LHCN-M2 (cell line): ENCODE results near the gene CLCNKB. TPM values are rescaled to one million over a fixed set of nuclear protein-coding genes. Genes with fewer than 3 reads are reported as not detected.
"Not testable (repeated sequence)": the region's sequence is repeated elsewhere in the genome, so short reads cannot be mapped to it uniquely, and the experiment has no call there.

Experiments used
- DNase-seq: peaks from one replicate; pipeline ENCODE4 v3.0.0-alpha.2; 2012; ENCODE audit warnings: low read depth
- polyA plus RNA-seq: library from polyadenylated mRNA; unstranded; fragments of >200 nt; gene quantifications from one replicate; pipeline ENCODE4 v1.2.1, GENCODE V29; 2012; ENCODE audit warnings: missing spikeins
- total RNA-seq: library from RNA; depleted of rRNA; stranded (reverse); fragments of >200 nt; gene quantifications from 2 replicates; pipeline ENCODE4 v1.2.3, GENCODE V29; 2014; rRNA removed

CLCNKB gene
- total RNA-seq = not detected in 2 replicates
- polyA plus RNA-seq = 0.26 TPM

GRCh38 chr1:16043521-16043920, at the start of gene CLCNKB:
TSS of gene CLCNKB (plus strand) at chr1:16043782. CDS start at chr1:16044493, 711 bp downstream.
- no peak for DNase-seq

DNA sequence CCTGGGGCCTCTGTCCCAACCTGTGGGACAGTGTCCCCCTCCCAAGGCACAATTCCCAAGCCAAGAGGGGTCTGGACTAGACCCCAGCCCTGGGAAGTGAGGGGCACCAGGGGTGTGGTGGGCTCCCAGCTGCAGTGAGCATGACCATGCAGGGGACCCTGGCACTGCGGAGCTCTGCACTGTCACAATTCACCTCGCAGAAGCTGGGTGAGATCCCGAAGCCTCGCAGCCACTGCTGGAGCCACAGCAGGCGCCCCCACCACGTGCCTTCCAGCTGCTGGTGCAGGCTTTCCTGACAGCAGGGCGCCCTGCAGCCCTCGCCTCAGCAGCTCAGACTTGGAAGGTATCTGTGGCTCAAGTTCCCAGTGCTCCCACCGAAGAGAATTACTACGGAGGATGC, 49.5 kb upstream of the CLCNKB start:
- DNase-seq = no peak

DNA sequence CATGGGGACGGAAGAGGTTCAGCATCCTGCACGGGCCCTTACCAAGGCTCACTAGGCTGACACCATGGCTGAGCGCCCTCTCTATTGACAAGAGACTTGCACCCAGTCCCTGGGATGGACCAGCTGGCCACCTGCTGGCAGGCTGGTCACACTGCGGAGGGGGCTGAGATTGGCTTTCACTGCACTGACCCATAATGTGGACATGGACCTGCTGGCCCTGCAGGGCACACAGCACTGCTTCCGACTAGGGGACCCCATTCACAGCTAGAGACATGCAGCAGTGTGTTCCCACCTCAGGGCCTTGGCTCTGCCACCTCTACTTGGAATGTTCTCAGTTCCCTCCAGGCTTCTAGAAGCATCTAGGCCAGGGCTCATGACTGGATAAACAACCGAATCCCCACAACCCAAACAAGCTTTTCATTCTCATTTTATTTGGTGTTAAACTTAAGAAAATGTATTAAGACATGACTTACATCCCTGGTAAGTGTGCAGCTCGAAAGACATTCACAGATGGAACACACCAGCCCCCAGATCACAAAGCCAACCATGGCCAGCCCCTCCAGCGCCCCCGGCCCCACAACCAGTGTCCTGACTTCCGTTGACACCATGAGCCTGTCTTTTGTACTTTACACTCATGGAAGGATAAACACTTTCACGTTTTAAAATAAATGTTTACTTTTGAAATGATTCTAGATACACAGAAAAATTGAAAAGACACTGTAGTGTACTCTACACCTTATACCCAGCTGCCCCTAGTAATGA, 48.8 kb upstream of the CLCNKB start:
- peak; percentile 47 for DNase-seq

DNA sequence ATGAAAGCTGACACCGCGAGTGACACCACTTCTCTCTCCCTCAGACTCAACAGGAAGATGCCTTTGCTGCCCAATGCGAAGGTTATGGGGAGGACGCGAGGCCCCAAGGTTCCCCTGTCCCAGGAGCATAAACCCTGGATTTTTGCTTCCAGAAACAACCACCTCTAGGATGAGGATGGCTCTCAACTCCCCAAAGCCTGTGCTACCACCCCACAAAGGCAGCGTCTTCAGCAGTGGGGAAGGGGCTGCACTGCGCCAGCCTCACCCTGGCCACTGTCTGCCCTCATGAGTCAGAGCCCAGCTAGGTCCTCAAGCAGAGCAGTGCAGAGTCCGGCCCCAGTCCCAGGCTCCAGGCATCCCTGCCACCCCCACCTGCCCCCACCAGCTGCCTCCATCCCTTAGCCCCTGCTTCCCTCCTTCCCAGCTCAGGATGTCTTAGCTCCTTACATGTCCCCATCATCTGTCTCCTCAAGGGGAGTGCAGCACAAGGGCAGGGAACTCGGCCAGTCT, 46.5 kb upstream of the CLCNKB start:
- no peak for DNase-seq

GRCh38 chr1:15997637-15998280, 45.8 kb upstream of the CLCNKB start:
- no peak for DNase-seq

GRCh38 chr1:15998929-15999328, 44.7 kb upstream of the CLCNKB start:
- no peak for DNase-seq

GRCh38 chr1:16001274-16001673, 42.3 kb upstream of the CLCNKB start:
- not testable (repeated sequence) for DNase-seq

DNA sequence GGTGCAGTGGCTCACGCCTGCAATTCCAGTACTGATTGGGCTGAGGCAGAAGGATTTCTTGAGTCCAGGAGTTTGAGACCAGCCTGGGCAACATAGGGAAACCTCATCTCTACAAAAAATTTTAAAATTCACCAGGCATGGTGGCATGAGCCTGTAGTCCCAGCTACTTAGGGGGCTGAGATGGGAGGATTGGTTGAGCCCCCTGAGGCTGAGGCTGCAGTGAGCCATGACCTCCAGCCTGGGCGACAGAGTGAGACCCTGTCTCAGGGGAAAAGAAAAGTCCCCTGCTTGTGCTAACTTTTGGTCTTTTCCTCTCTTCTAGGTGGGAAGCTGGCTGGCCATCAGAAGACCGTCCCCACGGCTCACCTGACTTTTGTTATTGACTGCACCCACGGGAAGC, 38.0 kb upstream of the CLCNKB start:
- DNase-seq = no peak

DNA sequence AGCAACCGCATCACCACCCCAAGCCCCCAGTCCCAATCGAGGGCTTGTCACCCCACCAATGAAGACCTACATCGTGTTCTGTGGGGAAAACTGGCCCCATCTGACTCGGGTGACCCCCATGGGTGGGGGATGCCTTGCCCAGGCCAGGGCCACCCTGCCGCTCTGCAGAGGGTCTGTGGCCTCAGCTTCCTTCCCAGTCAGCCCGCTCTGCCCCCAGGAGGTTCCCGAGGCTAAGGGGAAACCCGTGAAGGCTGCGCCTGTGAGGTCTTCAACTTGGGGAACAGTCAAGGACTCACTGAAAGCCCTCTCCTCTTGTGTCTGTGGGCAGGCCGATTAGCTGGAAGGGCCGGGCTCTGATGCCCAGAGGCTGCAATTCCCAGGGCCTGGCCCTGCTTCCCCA, 37.6 kb upstream of the CLCNKB start:
- no peak for DNase-seq

GRCh38 chr1:16006552-16007485, 36.8 kb upstream of the CLCNKB start:
- peak; percentile 31 for DNase-seq

DNA sequence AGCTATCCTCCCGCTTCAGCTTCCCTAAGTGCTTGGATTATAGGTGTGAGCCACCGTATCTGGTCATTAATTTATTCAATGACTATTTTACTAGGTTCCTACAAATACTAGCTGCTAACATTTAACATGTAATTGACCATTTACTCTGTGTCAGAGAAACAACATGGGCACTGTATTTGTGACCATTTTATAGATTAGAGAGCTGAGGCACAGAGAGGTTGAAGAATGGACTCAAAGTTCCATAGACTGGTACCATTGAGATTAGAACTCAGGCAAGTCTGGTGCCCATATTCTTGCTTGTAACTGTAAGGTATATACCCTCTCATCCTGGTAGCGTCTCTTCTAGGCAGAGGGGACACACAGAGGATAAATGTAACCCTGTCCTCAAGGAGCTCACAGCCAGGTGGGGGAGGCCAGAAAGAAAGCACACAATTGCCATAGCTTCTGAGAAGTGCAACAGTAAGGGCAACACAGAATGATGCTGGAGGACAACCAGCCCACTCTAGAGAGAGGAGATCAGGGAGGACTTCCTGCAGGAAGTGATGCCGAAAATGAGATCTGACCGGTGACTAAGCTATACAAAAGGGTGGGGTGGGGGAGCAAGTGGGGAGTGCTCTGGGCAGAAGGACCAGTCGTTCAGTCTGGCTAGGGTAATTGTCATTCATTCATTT, 35.8 kb upstream of the CLCNKB start:
- no peak for DNase-seq

GRCh38 chr1:16009030-16009460, 34.5 kb upstream of the CLCNKB start:
- DNase-seq = peak; percentile 59

- no peak for DNase-seq
These were observed 33.9 kb upstream of the CLCNKB start for GRCh38 chr1:16009678-16010077.

DNA sequence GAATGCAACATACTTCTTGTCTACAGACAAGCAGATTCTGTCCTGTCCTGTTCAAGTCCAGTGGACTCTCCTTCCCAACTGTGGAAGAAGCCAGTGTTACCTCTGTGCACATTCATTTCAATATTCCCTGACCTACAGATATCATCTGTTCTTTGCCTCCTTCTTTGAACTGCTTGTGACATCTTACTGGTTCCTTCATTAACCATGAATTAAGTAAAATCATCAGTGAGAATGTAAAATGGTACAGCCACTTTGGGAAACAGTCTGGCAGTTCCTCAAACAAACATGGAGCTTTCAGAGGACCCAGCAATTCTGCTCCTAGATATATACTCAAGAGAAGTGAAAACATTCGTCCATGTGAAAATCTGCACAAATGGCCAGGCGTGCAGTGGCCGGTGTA, 32.7 kb upstream of the CLCNKB start:
- DNase-seq = no peak

DNA sequence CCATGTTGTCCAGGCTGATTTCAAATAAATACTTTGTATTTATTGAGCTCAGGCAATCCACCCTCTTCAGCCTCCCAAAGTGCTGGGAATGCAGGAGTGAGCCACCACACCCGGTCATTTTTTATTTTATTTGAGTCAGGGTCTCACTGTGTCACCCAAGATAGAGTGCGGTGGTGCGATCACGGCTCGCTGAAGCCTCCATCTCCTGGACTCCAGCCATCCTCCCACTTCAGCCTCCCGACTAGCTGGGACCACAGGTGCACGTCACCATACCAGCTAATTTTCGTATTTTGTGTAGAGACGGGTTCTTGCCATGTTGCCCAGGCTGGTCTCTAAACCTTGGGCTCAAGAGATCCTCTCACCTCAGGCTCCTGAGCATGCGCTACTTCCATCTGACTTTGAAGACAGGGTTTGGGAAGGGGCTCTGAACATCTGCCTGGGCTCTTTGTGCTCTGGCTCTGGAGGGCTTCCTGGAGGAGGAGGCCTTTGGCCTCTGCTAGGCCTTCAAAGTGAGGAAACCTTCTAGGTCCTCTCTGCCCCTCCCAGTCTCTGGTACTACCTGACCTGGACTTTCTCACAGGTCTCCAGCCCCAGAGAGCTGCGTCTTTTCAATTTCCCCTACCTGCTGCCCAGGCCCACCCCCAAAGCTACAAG, 31.5 kb upstream of the CLCNKB start:
- no peak for DNase-seq

DNA sequence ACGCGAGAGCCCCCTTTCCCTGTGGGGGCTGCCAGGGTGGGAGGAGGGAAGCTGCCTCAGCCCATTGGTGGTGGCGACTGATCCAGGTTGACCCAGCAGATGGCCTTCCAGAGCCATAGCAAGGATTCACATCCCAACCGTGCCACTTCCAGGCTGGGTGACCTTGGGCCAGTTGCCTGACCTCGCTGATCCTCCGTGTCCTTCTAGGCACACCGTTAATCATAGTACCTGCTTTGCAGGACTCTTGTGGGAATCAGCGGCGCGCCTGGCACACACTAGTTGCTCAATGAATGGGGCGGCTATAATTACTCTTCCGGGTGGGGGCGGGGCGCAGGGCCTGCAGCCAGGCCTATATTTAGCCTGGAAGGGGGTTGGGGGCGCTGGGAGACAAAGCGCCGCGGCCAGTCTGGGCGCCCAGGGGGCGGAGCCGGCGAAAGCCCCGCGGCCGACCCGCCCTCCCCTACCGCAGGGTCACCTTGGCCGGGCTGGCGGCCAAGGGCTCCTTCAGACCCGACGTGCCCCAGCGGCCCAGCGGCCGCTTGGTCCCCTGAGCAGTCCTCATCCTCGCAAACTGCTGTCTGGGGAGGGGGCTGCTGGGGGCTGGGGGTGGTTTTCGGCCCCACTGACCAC, 30.9 kb upstream of the CLCNKB start:
- peak; percentile 68 for DNase-seq

DNA sequence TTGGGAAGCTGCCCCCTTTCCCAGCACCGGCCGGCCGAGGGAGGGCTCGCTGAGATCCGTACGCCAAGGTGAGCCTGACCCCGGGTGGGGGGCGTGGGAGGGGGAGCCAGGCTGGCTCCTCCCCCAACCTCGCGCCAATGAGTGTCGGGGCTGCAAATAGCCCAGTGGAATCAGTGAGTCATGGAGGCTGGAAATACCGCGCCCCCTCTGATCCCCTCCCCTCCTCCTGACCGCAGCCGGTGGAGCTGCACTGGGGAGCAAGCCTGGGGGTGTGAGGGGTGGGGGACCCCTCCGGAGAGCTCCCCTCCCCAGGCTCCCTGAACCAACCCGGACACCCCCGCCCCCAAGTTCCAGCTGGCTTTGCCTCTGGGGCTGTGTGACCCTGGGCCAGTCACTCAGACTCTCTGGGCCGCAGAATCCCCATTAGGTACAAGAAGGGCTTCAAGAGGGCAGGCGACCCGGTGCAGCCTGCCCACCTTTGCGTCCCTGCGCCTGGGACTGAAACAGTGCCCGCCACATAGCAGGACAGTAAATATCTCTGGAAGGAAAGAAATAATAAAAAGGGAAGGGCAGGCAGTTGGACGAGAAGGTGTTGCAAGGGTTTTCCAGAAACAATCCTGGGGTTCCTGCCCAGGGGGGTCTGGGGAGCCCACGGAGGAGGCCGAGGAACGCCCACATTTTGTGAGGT, 30.2 kb upstream of the CLCNKB start:
- peak; percentile 55 for DNase-seq

GRCh38 chr1:16013908-16014258, 29.7 kb upstream of the CLCNKB start:
- DNase-seq = no peak
